ENCODE data around the gene MEIG1.
A peak's percentile ranks its signal among the peaks of the same experiment; 100 is the strongest.

DNA sequence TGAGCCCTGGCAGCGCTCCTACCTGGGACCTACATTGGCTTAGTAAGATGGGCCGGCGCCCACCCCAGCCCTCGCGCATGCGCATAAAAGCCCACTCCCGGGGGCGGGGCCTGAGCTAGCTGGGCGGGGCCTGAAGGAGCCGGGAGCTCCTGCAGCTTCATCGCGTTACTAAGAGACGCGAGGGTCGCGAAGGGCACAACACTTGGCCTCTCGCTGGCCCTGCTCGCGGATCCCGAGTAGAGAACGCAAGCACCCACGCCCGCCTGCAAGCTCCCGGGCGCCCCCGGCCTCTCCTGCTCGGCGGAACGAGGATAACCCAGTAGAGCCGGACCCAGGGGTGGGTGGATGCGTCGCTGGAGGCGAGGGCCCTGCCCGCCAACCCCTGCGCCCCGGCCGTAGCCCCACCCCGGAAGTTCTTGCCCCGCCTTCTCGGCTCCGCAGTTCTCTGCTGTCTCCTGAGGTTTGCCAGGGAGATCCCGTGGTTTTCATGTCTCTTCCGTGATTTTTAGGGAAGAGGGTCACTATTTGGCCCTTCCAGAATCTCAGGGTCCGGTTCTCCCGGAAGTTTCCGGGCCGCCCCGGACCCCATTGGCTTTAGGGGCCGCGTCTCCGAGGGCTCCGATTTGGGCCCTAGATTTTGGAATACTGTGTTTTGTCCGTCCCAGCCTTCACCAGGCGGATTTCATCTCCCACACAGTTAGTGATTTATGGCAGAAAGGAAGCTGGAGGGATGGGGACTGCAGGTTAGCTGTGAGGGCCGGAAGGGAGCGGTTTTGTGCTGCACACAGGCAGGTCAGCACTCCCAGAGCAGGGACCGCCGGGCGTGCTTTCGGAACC is at the start of gene MEIG1:
- TF ChIP-seq CEBPB (IDR thresholded peaks at IDR 0.05), result no peak
- peak; percentile 72 for TF ChIP-seq MAX (IDR thresholded peaks at IDR 0.05)
- peak; percentile 55 for TF ChIP-seq CHD2 (IDR thresholded peaks at IDR 0.05; ENCODE audit: low read length, partially characterized antibody)
- TF ChIP-seq RNF2 (IDR thresholded peaks at IDR 0.05; ENCODE audit: borderline replicate concordance, low read depth), result no peak
- no peak for TF ChIP-seq HOXA7 (CRISPR knock-in tag; IDR thresholded peaks at IDR 0.05)
